LNCAP (cell line): ENCODE measurements around the gene NPAS3.

Source experiments
- CTCF ChIP-seq: fragments of 450-650 bp; IDR thresholded peaks from 2 replicates; pipeline ENCODE4 v1.5.1; 2017; ENCODE audit warnings: mild to moderate bottlenecking

NPAS3 gene

DNA sequence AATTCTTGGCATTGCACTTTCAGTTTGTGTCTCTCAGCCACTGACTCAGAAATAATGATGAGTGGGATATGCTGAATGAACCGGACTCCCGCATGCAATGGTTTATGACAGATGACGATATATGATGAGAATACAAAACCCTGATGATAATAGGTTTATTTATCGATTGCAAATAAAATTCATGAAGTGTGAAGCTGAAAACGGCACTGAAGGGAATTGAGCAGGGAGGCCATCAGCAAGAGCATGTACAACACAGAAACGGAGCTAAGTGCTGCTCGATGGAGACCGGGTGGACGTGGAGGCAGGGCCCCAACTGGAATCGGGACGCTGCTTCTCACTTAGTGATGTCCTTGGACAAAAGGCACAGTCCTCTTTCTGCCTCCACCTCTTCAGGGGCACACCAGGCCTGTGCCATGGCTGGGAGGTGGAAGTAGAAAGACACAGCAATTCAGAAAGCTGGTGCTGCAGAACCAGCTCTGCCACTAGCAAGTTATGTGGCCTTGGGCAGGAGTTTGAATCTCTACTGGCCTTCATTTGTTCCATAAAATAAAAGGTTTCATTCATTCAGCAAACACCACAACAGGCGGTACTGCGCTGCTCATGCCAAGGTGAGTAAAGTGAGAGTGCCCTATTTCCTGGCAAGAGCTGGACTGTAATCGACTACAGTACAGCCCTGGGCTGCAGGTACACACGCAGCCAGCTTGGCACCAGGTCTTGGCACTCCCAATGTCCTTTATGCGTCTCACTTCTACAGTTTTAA lies 895.2 kb downstream of the NPAS3 start:
- no peak for TF ChIP-seq CTCF

DNA sequence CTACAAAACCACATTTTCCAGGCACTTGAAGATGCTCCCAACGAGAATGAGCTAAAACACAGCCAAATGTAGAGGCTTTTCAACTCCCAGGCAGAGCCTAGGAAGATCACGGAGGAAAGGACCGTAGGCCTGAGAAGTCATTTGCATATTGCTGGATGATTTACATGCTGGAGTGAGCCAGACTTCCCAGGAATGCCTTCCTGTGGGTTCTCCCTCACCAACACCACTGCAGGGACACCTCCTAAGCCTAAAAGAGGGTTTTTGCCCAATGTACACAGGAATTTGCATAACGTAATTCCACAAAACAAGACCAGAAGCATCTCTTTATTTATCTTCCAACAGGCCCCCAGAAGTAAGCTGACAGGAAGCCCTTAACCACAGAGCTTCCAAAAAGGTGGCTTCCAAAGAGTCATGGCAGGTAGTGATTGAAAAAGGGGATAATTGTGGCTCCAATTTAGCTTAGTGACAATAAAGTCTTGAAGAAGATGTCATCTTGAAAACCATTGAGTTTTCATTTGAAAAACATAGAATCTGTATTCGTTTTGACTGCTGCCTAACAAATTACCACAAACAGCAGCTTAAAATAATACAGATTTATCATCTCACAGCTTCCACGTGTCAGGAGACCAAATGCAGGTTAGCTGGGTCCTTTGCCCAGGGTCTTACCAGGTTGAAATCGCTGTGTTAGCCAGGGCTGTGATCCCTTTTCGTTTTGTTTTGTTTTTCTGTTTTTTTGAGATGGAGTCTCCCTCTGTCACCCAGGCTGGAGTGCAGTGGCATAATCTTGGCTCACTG lies 896.0 kb downstream of the NPAS3 start:
- no peak for TF ChIP-seq CTCF

DNA sequence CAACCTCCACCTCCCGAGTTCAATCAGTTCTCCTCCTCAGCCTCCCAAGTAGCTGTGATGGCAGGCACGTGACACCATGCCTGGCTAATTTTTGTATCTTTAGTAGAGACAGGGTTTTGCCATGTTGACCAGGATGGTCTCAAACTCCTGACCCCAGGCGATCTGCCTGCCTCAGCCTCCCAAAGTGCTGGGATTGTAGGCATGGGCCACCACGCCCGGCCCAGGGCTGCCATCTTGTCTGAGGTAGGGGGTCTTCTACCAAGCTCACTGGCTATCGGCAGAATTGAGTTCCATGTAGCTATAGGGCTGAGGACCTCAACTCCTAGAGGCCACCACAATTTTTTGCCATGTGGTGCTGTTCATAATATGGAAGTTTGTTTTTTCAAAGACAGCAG lies 896.6 kb downstream of the NPAS3 start:
- no peak for TF ChIP-seq CTCF

GRCh38 chr14:33835677-33836076 lies 897.0 kb downstream of the NPAS3 start:
- no peak for TF ChIP-seq CTCF

- no peak for TF ChIP-seq CTCF
These were observed 897.7 kb downstream of the NPAS3 start for GRCh38 chr14:33836203-33836899.

GRCh38 chr14:33836900-33837577 lies 898.4 kb downstream of the NPAS3 start:
- TF ChIP-seq CTCF, result no peak
